IMR-90 (cell line): ENCODE results near the gene ATG9B. TPM values are rescaled to one million over a fixed set of nuclear protein-coding genes. Genes with fewer than 3 reads are reported as not detected.
A peak's percentile ranks its signal among the peaks of the same experiment; 100 is the strongest.

Experiments used
- ATAC-seq: fragments of 200-7000 bp; cut with Tn5 transposase; 2 replicates; pipeline ENCODE4 v1.9.1; 2020; ENCODE audit warnings: low read depth, mild to moderate bottlenecking, moderate library complexity
- BruUV-seq: library from RNA; stranded (reverse); fragments of 400-500 nt; replicated peaks from 2 replicates; lab custom pipeline; 2021; lab: Mats Ljungman, UMichigan
- CTCF ChIA-PET: fragments of 300-600 bp; formaldehyde crosslinking; extraction: SDS; loops from one replicate; lab custom pipeline; 2021; ENCODE audit warnings: antibody characterized with exemption; lab: Yijun Ruan, JAX
- POLR2A ChIA-PET: fragments of 300-600 bp; sonication (Branson Sonifier 250); formaldehyde crosslinking; loops from one replicate; lab custom pipeline; 2022; ENCODE audit warnings: antibody characterized with exemption; ENCODE audit not compliant: unreplicated experiment; lab: Charles Lee
- DNase-seq: peaks from one replicate; pipeline ENCODE4 v3.0.0; 2013
- H2AFZ ChIP-seq: replicated peaks from 2 replicates; pipeline ENCODE3; 2013; ENCODE audit warnings: low read length, mild to moderate bottlenecking; ENCODE audit not compliant: poor library complexity
- H2AK5ac ChIP-seq: 2 replicates; pipeline ENCODE4 v1.6.1; 2013; ENCODE audit warnings: low read depth, low read length, inconsistent platforms
- H2AK9ac ChIP-seq: replicated peaks from 2 replicates; pipeline ENCODE3; 2013; ENCODE audit warnings: mild to moderate bottlenecking, low read depth, low read length, moderate library complexity; ENCODE audit not compliant: poor library complexity
- H2BK120ac ChIP-seq: 2 replicates; pipeline ENCODE4 v1.6.1; 2013; ENCODE audit warnings: low read depth, low read length, inconsistent platforms
- H2BK15ac ChIP-seq: 3 replicates; pipeline ENCODE4 v1.6.1; 2013; ENCODE audit warnings: low read depth, low read length, inconsistent platforms
- H2BK20ac ChIP-seq: 2 replicates; pipeline ENCODE4 v1.6.1; 2013; ENCODE audit warnings: low read depth, mild to moderate bottlenecking, inconsistent platforms, low read length, moderate library complexity
- H2BK5ac ChIP-seq: 2 replicates; pipeline ENCODE4 v1.6.1; 2013; ENCODE audit warnings: mild to moderate bottlenecking, low read depth, low read length, inconsistent platforms; ENCODE audit not compliant: poor library complexity, severe bottlenecking
- H3K14ac ChIP-seq: replicated peaks from 2 replicates; pipeline ENCODE4 v1.6.1; 2013; ENCODE audit warnings: low read depth, low read length, inconsistent platforms
- H3K18ac ChIP-seq: 2 replicates; pipeline ENCODE4 v1.6.1; 2013; ENCODE audit warnings: low read depth, low read length, control low read depth
- H3K23ac ChIP-seq: 2 replicates; pipeline ENCODE4 v1.6.1; 2013; ENCODE audit warnings: low read depth, low read length, inconsistent platforms
- H3K27ac ChIP-seq: 2 replicates; pipeline ENCODE4 v1.5.1; 2013; ENCODE audit warnings: mild to moderate bottlenecking, control low read depth, low read length; ENCODE audit not compliant: insufficient read depth
- H3K27me3 ChIP-seq: 2 replicates; pipeline ENCODE4 v1.6.1; 2013; ENCODE audit warnings: low read length; ENCODE audit not compliant: control insufficient read depth, insufficient read depth
- H3K36me3 ChIP-seq: 2 replicates; pipeline ENCODE4 v1.6.1; 2013; ENCODE audit warnings: low read length, mixed read lengths; ENCODE audit not compliant: control insufficient read depth, insufficient read depth
- H3K4ac ChIP-seq: 2 replicates; pipeline ENCODE4 v1.6.1; 2013; ENCODE audit warnings: low read depth, low read length, inconsistent platforms
- H3K4me1 ChIP-seq: 2 replicates; pipeline ENCODE4 v1.6.1; 2013; ENCODE audit warnings: low read length, mixed read lengths; ENCODE audit not compliant: control insufficient read depth, insufficient read depth
- H3K4me2 ChIP-seq: 2 replicates; pipeline ENCODE4 v1.6.1; 2013; ENCODE audit warnings: low read depth, mild to moderate bottlenecking, control low read depth, low read length, moderate library complexity
- H3K4me3 ChIP-seq: 2 replicates; pipeline ENCODE4 v1.5.1; 2013; ENCODE audit warnings: low read depth, mild to moderate bottlenecking, control low read depth, low read length, moderate library complexity; ENCODE audit not compliant: insufficient read depth
- H3K56ac ChIP-seq: 2 replicates; pipeline ENCODE4 v1.6.1; 2013; ENCODE audit warnings: low read length, inconsistent platforms; ENCODE audit not compliant: insufficient read depth; ENCODE audit errors: extremely low read depth
- H3K79me1 ChIP-seq, 2 experiments: 2 replicates each; pipeline ENCODE4 v1.6.1; 2013; ENCODE audit warnings: low read length in 2 of 2, inconsistent platforms in 1 of 2, low read depth in 1 of 2
- H3K9ac ChIP-seq: 2 replicates; pipeline ENCODE4 v1.6.1; 2013; ENCODE audit warnings: low read depth, low read length, control low read depth
- H3K9me1 ChIP-seq: 2 replicates; pipeline ENCODE4 v1.6.1; 2013; ENCODE audit warnings: low read length, inconsistent platforms; ENCODE audit not compliant: insufficient read depth
- H3K9me3 ChIP-seq: 2 replicates; pipeline ENCODE4 v1.6.1; 2013; ENCODE audit warnings: low read length; ENCODE audit not compliant: control insufficient read depth, insufficient read depth
- H4K20me1 ChIP-seq: 2 replicates; pipeline ENCODE4 v1.6.1; 2013; ENCODE audit warnings: low read length, inconsistent platforms; ENCODE audit not compliant: insufficient read depth
- H4K5ac ChIP-seq: 2 replicates; pipeline ENCODE4 v1.6.1; 2013; ENCODE audit warnings: mild to moderate bottlenecking, low read depth, low read length, control low read depth
- H4K8ac ChIP-seq, 2 experiments: 2 replicates each; pipeline ENCODE4 v1.6.1; 2013; ENCODE audit warnings: low read depth in 2 of 2, low read length in 2 of 2, control low read depth in 1 of 2, inconsistent platforms in 1 of 2
- H4K91ac ChIP-seq: 2 replicates; pipeline ENCODE4 v1.6.1; 2013; ENCODE audit warnings: low read depth, low read length, inconsistent platforms; ENCODE audit not compliant: insufficient read depth
- BHLHE40 ChIP-seq: fragments of 150-350 bp; IDR thresholded peaks from 2 replicates; pipeline ENCODE4 v1.6.1; 2016; ENCODE audit warnings: mild to moderate bottlenecking, low read depth, low read length
- CEBPB ChIP-seq: IDR thresholded peaks from 2 replicates; pipeline ENCODE4 v1.6.1; 2012; ENCODE audit warnings: low read depth, low read length, improper control_type of control experiment
- FOS ChIP-seq: fragments of 150-350 bp; IDR thresholded peaks from 2 replicates; pipeline ENCODE4 v1.6.1; 2016; ENCODE audit warnings: low read depth, low read length
- MAFK ChIP-seq: IDR thresholded peaks from 2 replicates; pipeline ENCODE4 v1.6.1; 2012; ENCODE audit warnings: low read depth, low read length, improper control_type of control experiment
- NFE2L2 ChIP-seq: fragments of 150-350 bp; IDR thresholded peaks from 2 replicates; pipeline ENCODE4 v1.6.1; 2016; ENCODE audit warnings: low read depth, mild to moderate bottlenecking, low read length
- RFX5 ChIP-seq: IDR thresholded peaks from 2 replicates; pipeline ENCODE4 v1.8.0; 2012; ENCODE audit warnings: low read depth, mild to moderate bottlenecking, low read length, moderate library complexity
- SMC3 ChIP-seq: fragments of 150-350 bp; IDR thresholded peaks from 2 replicates; pipeline ENCODE4 v1.6.1; 2016; ENCODE audit warnings: low read depth, mild to moderate bottlenecking, antibody characterized with exemption, low read length, moderate library complexity
- WGBS, 2 experiments: methylation state at CpG; one replicate each; pipeline versions ENCODE4 v1.1.5 to v1.1.7; 2013; ENCODE audit warnings: missing lambda C conversion rate in 2 of 2; ENCODE audit not compliant: insufficient read length in 1 of 2; ENCODE audit errors: extremely low coverage in 2 of 2; 5-methylcytosine and 5-hydroxymethylcytosine counted together
- dilution Hi-C: fragments of 300-500 bp; cut with HindIII; formaldehyde crosslinking; loops from one replicate; pipeline ENCODE4 v1.14.3; 2018; ENCODE audit warnings: low sequenced_read_pairs; ENCODE audit not compliant: unreplicated experiment
- in situ Hi-C: fragments of 300-500 bp; cut with MboI; formaldehyde crosslinking; loops from 3 replicates; pipeline ENCODE4 v1.14.3; 2019; ENCODE audit warnings: low sequenced_read_pairs, inconsistent platforms, mixed read lengths
- intact Hi-C: fragments of 100-400 bp; cut with micrococcal nuclease; formaldehyde crosslinking; loops from 2 replicates; pipeline ENCODE4 v1.10.0; 2022
- polyA plus RNA-seq, 3 experiments: library from polyadenylated mRNA; depleted of rRNA; stranded (reverse); fragments of >200 nt; gene quantifications; 2 replicates each; pipeline ENCODE4 v1.2.3, GENCODE V29; 2012; ENCODE audit warnings: low replicate concordance in 1 of 3
- total RNA-seq: library from RNA; depleted of rRNA; stranded (reverse); fragments of >200 nt; gene quantifications from 2 replicates; pipeline ENCODE4 v1.2.3, GENCODE V29; 2012
- TF ChIP-seq, protein P1 (sequence below): fragments of 150-350 bp; IDR thresholded peaks from 2 replicates; pipeline ENCODE4 v1.6.1; 2017; ENCODE audit warnings: mild to moderate bottlenecking, antibody characterized with exemption, low read length, low read depth
- TF ChIP-seq, protein P2 (sequence below): fragments of 150-350 bp; IDR thresholded peaks from 2 replicates; pipeline ENCODE4 v1.6.1; 2016; ENCODE audit warnings: low read depth, mild to moderate bottlenecking, low read length, moderate library complexity, borderline replicate concordance

The ATG9B gene
- total and polyA plus RNA-seq, 2 of the 4 experiments (the other 2 are of a cell fraction) = 0.18 to 0.91 TPM

DNA sequence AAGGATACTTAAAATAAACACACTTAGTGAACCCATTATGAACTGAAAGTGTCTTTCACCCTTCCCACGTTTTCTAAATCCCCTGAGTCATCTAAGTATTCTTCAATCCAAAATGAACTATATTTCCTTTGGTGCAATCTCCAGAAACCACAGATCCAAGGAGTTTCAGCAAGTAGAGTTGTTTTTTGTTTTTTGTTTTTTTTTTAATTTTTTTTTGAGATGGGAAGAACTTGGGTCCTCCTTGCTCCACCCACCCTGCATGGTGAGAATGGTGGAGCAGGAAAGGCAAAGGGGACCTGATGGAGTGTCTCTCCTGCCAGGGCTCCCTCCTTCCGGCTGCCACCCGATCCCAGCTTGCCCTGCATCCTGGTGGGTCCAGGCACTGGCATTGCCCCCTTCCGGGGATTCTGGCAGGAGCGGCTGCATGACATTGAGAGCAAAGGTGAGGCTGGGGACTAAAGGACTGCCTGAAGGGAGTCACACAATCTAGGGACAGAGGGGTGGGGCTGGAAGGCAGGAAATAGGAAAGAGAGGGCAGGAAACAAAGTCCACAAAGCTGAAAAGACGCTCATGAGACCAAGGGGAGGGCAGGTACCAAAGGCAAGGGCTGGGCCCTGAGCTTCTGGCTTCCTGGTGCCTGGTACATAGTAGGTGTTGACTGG lies 12.1 kb downstream of the ATG9B start:
- Histone ChIP-seq H3K4ac (no peak overlapping the region), H2BK15ac (no peak overlapping the region), H4K8ac (no peak overlapping the region), H3K4me3 (no peak overlapping the region), H2BK120ac (no peak overlapping the region), H2AK5ac (no peak overlapping the region), H3K23ac (no peak overlapping the region), H4K91ac (no peak overlapping the region), H3K18ac (no peak overlapping the region; the same call in 1 of the 2 replicates), H2BK20ac (no peak overlapping the region), H3K27ac (no peak overlapping the region), H4K20me1 (no peaks in the 10 kb centered on the region), H2BK5ac (no peak overlapping the region), H3K36me3 (no peaks in the 10 kb centered on the region), H3K4me1 (peaks cover 9% of the 10 kb centered on the region; the same call in 1 of the 2 replicates), H2AFZ (no peak overlapping the region), H2AK9ac (no peak overlapping the region), H3K14ac (no peak overlapping the region), H3K4me2 (no peak overlapping the region; the same call in 1 of the 2 replicates), H4K5ac (no peak overlapping the region), H3K79me1 (no peaks in the 10 kb centered on the region), H3K9ac (no peak overlapping the region), H3K56ac (no peak overlapping the region), H3K27me3 (peaks cover 19% of the 10 kb centered on the region; the same call in 1 of the 2 replicates), H3K9me1 (no peaks in the 10 kb centered on the region), H3K9me3 (no peaks in the 10 kb centered on the region)
- POLR2A ChIA-PET = no interaction called here
- intact Hi-C loops = loop anchor here (5.0 kb wide), 1 partner anchor 100 kb away; no protein-coding TSS in a partner anchor
- BruUV-seq = no TSS peak
- TF ChIP-seq, protein P1, sequence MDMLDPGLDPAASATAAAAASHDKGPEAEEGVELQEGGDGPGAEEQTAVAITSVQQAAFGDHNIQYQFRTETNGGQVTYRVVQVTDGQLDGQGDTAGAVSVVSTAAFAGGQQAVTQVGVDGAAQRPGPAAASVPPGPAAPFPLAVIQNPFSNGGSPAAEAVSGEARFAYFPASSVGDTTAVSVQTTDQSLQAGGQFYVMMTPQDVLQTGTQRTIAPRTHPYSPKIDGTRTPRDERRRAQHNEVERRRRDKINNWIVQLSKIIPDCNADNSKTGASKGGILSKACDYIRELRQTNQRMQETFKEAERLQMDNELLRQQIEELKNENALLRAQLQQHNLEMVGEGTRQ = no peak
- 0 out of 2 replicates have a peak, but pooled peaks have one; percentile 8 for TF ChIP-seq CEBPB
- peak; percentile 34; the same call in 1 of the 2 replicates for TF ChIP-seq NFE2L2
- TF ChIP-seq RFX5 = no peak
- peak; percentile 45 for TF ChIP-seq BHLHE40
- TF ChIP-seq, protein P2, sequence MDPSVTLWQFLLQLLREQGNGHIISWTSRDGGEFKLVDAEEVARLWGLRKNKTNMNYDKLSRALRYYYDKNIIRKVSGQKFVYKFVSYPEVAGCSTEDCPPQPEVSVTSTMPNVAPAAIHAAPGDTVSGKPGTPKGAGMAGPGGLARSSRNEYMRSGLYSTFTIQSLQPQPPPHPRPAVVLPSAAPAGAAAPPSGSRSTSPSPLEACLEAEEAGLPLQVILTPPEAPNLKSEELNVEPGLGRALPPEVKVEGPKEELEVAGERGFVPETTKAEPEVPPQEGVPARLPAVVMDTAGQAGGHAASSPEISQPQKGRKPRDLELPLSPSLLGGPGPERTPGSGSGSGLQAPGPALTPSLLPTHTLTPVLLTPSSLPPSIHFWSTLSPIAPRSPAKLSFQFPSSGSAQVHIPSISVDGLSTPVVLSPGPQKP = no peak
- TF ChIP-seq MAFK = no peak
- TF ChIP-seq SMC3 = no peak
- no peak for TF ChIP-seq FOS
- peak; percentile 70 for DNase-seq
- CTCF ChIA-PET = interaction anchor here (0.6 to 1.4 kb wide), 3 partner anchors 16 to 242 kb away, joined by 3 to 5 read pairs (median 3); partner anchors contain the start of gene ABCB8
- 100% methylated on average over 1 of the region's 6 CpGs; no CpG with 5 or more reads in 1 of the 2 experiments for WGBS, 2 experiments
- in situ Hi-C loops = no loop called here
- ATAC-seq = no peak
- dilution Hi-C loops = no loop called here
